GM12892 (cell line): ENCODE data around the gene A2M.

ENCODE experiments used
- DNase-seq: peaks from one replicate; pipeline ENCODE4 v3.0.0; 2011; ENCODE audit not compliant: insufficient read length
- FAIRE-seq: peaks from 2 replicates; lab custom pipeline; 2011; peaks lifted over from hg19 to GRCh38; lab: Jason Lieb, UNC
- POLR2A ChIP-seq: IDR thresholded peaks from 2 replicates; pipeline ENCODE4 v1.6.1; 2011; ENCODE audit warnings: low read depth, low read length, control low read depth
- POLR2AphosphoS5 ChIP-seq: IDR thresholded peaks from 2 replicates; pipeline ENCODE4 v1.6.1; 2011; ENCODE audit warnings: low read depth, low read length, control low read depth
- TAF1 ChIP-seq: IDR thresholded peaks from 2 replicates; pipeline ENCODE4 v1.6.1; 2011; ENCODE audit warnings: low read depth, mild to moderate bottlenecking, control low read depth, low read length, borderline replicate concordance

The A2M gene

DNA sequence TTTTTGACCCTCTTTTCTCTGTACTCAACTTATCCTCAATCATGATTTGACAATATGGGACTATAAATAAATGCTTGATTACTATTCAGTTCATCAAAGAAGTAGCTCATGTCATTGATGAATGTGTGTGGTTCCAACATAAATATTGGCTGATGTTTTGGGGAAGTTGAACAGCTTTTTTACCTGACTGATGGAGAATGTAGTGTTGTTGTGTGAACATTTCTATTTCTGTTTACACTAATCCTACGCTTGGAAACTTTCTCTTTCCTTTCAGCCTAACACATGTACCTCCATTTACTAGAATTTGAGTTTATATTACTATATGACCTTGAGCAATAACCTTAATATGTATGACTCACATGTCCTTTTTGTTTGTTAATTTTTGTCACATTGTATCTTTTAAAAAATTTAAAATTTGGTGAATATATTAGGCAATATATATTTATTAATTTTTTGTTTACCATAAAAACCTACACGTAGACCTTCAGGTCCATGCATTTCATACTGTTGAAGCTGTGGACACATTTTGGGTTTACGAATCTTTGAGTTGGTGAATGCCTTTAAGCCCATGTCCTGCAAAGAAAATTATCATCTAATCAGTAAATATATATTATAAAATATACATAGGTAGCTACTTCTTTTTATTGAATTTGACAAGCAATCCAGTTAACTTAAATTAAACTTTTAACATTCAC, 21.1 kb downstream of the A2M start:
- TF ChIP-seq TAF1, result no peak
- TF ChIP-seq POLR2A, result no peak
- TF ChIP-seq POLR2AphosphoS5, result no peak
- DNase-seq, result no peak
- no peak for FAIRE-seq

DNA sequence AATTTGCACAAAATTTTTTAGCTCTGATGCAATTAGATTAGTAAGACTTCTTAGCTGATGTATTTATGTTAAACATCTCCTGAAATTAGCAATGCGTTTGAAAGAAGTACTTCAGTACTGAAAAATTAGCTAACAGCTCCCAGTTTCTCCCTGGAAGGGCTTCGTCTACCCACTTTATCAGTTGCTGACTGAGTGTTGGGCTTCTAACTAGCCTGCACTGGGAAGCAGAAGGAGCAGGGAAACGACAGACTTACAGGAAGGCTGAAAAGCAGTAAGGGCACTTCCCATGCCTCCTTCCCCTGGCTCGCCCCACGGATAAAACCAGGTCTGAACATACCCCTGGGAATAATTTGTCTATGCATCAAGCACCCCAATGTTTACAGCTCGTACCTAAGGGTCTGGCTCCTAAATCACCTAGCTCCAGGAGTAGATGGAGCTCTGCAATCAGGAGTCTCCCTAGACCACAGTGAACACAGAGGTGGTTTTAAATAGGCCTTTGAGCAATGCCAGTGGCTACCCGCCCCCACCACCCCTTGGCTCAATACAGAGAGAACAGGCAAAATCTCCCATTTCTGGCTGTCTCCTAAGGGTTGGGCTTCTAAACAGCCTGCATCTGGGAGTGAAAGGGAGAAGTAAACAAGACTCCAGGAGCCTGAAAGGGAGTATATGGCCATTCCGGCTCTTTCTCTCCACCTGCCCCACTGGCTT, 23.7 kb downstream of the A2M start:
- TF ChIP-seq TAF1 (no peak), POLR2A (no peak), POLR2AphosphoS5 (no peak)
- FAIRE-seq (no peak), DNase-seq (no peak)

- DNase-seq, result no peak
- TF ChIP-seq POLR2A (no peak), TAF1 (no peak), POLR2AphosphoS5 (no peak)
- no peak for FAIRE-seq
Observed at GRCh38 chr12:9090220-9090619, 25.5 kb downstream of the A2M start.

DNA sequence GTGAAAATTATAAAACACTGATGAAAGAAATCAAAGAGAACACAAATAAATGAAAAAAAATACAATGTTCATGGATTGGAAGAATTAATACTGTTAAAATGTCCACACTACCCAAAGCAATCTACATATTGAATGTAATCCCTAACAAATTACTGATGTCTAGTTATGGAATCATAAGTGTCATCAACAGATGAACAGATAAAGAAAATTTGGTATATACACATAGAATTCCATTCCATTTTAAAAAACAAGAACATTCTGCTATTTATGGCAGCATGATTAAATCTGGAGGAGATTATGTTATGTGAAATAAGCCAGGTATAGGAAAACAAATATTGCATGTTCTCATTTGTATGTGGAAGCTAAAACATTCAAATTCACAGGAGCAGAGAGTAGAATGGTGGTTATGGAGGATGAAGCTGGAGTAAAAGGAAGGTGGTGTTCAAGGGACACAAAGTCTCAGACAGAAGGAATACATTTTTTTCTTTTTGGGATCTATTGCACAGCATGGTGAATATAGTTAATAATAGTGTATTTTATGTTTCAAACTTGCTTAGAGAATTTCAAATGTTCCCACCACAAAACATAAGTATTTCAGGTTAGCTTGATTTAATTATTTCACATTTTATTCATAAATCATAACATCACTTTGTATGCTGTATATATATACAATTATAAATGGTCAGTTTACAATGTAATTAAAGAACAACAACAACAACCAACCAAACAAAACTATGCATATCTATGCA, 28.5 kb downstream of the A2M start:
- no peak for TF ChIP-seq POLR2AphosphoS5
- no peak for TF ChIP-seq POLR2A
- no peak for TF ChIP-seq TAF1
- no peak for FAIRE-seq
- DNase-seq, result no peak

DNA sequence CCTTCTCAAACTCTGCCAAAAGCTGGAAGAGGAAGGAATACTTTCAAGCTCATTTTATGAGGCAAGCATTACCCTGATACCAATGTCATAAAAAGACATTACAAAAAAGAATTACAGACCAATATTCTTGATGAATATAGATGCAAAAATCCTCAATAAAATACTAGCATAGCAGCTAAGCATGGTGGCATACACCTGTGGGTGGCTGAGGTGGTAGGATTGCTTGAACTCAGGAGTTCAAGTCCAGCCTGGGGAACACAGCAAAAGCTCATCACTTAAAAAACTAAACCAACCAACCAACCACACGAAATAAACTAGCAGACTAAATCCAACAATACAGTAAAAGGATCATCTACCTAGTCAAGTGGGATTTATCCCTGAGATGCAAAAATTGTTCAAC, 29.6 kb downstream of the A2M start:
- DNase-seq (no peak), FAIRE-seq (no peak)
- TF ChIP-seq POLR2AphosphoS5 (no peak), TAF1 (no peak), POLR2A (no peak)

GRCh38 chr12:9084417-9084816, 31.3 kb downstream of the A2M start:
- DNase-seq (no peak), FAIRE-seq (no peak)
- no peak for TF ChIP-seq POLR2AphosphoS5
- TF ChIP-seq POLR2A, result no peak
- TF ChIP-seq TAF1, result no peak

GRCh38 chr12:9083793-9084192, 31.9 kb downstream of the A2M start:
- TF ChIP-seq POLR2A (no peak), TAF1 (no peak), POLR2AphosphoS5 (no peak)
- FAIRE-seq (no peak), DNase-seq (no peak)

DNA sequence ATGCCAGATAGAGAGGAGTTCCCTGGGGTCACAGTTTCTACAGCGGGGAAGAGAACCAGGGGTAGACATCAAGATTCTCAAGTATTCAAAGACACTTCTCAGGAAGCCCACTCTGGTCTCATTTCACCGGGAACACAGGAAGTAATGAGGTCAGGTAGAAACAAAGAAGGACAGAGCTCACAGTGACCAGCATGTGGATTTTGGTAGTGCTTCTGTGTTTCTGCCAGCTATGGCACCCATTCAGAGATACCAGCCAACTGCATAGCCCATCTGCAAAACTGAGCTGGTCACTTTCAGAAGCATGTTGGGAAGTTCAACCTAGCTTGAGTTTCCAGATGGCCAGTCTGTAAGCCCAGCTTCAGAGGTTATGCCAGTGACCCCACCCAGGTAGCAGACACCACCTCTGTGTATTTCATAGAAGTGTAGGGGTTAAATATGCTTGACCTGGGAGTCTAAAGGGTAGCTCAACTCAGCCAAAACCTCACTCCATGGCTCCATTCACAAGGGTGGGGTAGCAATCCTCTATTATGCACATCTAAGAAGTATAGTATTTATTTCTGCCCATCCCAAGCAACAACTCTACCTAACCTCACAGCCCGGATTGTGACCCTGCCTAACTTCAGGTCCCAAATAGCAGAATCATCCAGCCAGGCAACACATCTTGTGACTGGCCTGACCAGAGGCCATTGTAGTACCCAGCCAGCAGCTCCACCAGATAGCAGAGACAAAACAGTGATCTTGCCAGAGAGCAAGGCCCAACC, 33.9 kb downstream of the A2M start:
- TF ChIP-seq POLR2A, result no peak
- no peak for TF ChIP-seq POLR2AphosphoS5
- TF ChIP-seq TAF1, result no peak
- DNase-seq (no peak), FAIRE-seq (no peak)

- DNase-seq (no peak), FAIRE-seq (no peak)
- no peak for TF ChIP-seq TAF1
- no peak for TF ChIP-seq POLR2A
- no peak for TF ChIP-seq POLR2AphosphoS5
Observed at GRCh38 chr12:9079883-9080675, 35.6 kb downstream of the A2M start.

DNA sequence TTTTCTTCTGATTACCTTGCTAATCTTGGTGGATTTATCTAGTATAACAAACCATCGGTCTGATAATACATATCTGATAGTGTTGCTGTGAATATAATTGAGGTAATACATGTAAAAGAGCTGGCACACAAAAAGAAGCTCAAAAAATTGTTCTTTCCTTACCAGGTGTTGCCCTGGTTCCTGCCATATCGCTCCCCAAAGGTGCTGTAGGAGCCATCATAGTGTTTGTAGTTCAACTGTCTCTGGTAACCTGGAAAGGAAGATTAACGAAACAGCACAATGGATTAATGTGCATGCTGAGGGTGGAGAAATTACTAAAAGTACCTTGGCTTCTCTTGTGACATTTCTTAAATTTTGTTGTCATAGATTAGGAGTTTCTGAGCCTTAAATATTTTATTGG, 36.6 kb downstream of the A2M start:
- no peak for TF ChIP-seq POLR2A
- TF ChIP-seq TAF1, result no peak
- TF ChIP-seq POLR2AphosphoS5, result no peak
- FAIRE-seq, result no peak
- DNase-seq, result no peak
